WTC11 (cell line): ENCODE data around the gene MEGF6.

Experiments used
- ETV6 ChIP-seq: sonication (generic); formaldehyde crosslinking; IDR thresholded peaks from 2 replicates; pipeline ENCODE4 v1.8.1; 2022; ENCODE audit warnings: mild to moderate bottlenecking, missing genetic modification reagents
- RORB ChIP-seq: fragments of 250-450 bp; sonication (Bioruptor Pico); IDR thresholded peaks from 2 replicates; pipeline ENCODE4 v1.9.0; 2021; ENCODE audit warnings: mild to moderate bottlenecking
- SP1 ChIP-seq: sonication (generic); formaldehyde crosslinking; conservative IDR thresholded peaks from 2 replicates; pipeline ENCODE4 v1.8.1; 2022; ENCODE audit warnings: missing genetic modification reagents
- TP53 ChIP-seq: sonication (generic); formaldehyde crosslinking; IDR thresholded peaks from 2 replicates; pipeline ENCODE4 v1.8.1; 2023; ENCODE audit warnings: mild to moderate bottlenecking, missing genetic modification reagents
- TF ChIP-seq, protein P1 (sequence below): fragments of 200-600 bp; IDR thresholded peaks from 2 replicates; pipeline ENCODE4 v1.8.0; 2022; ENCODE audit warnings: antibody characterized with exemption

DNA sequence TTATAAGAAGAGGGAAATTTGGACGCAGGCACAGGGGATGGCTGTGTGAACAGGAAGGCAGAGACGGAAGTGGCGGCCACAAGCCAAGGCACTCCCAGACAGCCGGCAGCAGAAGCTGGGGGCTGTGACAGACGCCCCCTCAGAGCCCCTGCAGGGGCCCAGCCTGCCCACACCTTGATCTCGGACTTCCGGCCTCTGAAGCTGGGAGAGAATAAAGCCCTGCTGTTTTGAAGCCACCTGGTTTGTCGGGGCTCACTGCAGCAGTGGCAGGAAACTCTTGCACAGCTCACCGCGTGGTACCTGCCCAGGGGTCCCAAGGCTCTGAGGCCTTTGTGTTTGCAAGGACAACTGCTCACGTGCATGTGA lies 13.7 kb downstream of the MEGF6 start:
- TF ChIP-seq RORB (CRISPR knock-in tag) (no peak), SP1 (CRISPR knock-in tag) (no peak), TP53 (CRISPR knock-in tag) (no peak), ETV6 (CRISPR knock-in tag) (no peak)
- TF ChIP-seq, protein P1, sequence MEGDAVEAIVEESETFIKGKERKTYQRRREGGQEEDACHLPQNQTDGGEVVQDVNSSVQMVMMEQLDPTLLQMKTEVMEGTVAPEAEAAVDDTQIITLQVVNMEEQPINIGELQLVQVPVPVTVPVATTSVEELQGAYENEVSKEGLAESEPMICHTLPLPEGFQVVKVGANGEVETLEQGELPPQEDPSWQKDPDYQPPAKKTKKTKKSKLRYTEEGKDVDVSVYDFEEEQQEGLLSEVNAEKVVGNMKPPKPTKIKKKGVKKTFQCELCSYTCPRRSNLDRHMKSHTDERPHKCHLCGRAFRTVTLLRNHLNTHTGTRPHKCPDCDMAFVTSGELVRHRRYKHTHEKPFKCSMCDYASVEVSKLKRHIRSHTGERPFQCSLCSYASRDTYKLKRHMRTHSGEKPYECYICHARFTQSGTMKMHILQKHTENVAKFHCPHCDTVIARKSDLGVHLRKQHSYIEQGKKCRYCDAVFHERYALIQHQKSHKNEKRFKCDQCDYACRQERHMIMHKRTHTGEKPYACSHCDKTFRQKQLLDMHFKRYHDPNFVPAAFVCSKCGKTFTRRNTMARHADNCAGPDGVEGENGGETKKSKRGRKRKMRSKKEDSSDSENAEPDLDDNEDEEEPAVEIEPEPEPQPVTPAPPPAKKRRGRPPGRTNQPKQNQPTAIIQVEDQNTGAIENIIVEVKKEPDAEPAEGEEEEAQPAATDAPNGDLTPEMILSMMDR: no peak
